ENCODE measurements around the gene FERMT3.

Gene FERMT3

DNA sequence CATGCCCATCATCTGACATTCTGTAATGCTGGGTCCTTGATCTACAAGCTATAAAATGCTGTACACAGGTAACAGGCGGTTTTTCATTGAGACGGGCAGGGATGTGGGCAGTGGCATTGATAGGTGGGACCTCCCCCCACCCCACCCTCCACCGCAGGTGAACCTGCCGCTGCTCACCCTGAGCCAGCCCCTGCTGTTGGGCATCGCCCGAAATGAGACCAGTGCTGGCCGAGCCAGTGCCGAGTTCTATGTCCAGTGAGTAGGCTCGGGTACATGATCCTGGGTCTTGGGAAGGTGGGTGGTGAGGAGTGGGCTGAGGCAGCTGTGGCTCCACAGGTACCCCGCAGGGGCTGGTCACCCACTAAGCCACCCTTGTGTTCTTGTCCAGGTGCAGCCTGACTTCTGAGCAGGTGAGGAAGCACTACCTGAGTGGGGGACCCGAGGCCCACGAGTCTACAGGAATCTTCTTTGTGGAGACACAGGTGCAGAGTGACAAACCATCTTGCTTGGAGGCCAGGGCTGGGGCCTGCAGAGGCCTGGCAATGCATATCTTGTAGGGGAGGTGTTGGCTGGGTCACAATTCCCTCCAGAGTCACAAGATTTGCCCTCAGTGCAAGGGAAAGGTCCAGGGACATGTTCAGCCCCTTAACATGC, 22.7 kb downstream of the FERMT3 start:
- TF ChIP-seq FOXP2 (optimal IDR thresholded peaks at IDR 0.05; ENCODE audit: borderline replicate concordance, extremely low read depth, extremely low read length, insufficient read depth) (no peak), SIN3A (IDR thresholded peaks at IDR 0.05; ENCODE audit: borderline replicate concordance, insufficient read depth, low read length) (no peak), POLR2AphosphoS5 (IDR thresholded peaks at IDR 0.05; ENCODE audit: low read depth, low read length) (no peak; the same call in 1 of the 2 replicates), TAF1 (IDR thresholded peaks at IDR 0.05; ENCODE audit: borderline replicate concordance, insufficient read depth, low read length) (no peak)
- TF ChIP-seq, protein P1, sequence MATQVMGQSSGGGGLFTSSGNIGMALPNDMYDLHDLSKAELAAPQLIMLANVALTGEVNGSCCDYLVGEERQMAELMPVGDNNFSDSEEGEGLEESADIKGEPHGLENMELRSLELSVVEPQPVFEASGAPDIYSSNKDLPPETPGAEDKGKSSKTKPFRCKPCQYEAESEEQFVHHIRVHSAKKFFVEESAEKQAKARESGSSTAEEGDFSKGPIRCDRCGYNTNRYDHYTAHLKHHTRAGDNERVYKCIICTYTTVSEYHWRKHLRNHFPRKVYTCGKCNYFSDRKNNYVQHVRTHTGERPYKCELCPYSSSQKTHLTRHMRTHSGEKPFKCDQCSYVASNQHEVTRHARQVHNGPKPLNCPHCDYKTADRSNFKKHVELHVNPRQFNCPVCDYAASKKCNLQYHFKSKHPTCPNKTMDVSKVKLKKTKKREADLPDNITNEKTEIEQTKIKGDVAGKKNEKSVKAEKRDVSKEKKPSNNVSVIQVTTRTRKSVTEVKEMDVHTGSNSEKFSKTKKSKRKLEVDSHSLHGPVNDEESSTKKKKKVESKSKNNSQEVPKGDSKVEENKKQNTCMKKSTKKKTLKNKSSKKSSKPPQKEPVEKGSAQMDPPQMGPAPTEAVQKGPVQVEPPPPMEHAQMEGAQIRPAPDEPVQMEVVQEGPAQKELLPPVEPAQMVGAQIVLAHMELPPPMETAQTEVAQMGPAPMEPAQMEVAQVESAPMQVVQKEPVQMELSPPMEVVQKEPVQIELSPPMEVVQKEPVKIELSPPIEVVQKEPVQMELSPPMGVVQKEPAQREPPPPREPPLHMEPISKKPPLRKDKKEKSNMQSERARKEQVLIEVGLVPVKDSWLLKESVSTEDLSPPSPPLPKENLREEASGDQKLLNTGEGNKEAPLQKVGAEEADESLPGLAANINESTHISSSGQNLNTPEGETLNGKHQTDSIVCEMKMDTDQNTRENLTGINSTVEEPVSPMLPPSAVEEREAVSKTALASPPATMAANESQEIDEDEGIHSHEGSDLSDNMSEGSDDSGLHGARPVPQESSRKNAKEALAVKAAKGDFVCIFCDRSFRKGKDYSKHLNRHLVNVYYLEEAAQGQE (IDR thresholded peaks at IDR 0.05; ENCODE audit: insufficient read depth in 1 of 2, low read depth in 2 of 2, low read length in 2 of 2) = no peak

DNA sequence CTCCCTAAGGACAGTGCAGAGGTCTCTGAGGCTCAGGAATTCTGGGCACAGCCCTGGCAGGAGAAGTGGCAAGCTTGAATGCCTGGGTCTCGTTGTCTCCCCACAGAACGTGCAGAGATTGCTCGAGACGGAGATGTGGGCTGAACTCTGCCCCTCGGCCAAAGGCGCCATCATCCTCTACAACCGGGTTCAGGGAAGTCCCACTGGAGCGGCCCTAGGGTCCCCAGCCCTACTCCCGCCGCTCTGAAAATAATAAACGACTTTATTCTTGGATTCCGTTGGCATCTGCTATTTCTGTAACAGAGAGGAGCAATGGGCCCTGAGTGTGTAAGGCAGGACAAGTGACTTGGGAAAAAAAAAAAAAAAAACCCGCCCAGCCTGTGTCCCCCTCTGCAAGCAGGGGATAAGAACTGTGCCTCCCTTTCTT, 23.2 kb downstream of the FERMT3 start:
- TF ChIP-seq SIN3A (IDR thresholded peaks at IDR 0.05; ENCODE audit: borderline replicate concordance, insufficient read depth, low read length) (no peak), FOXP2 (optimal IDR thresholded peaks at IDR 0.05; ENCODE audit: borderline replicate concordance, extremely low read depth, extremely low read length, insufficient read depth) (no peak), POLR2AphosphoS5 (IDR thresholded peaks at IDR 0.05; ENCODE audit: low read depth, low read length) (no peak), TAF1 (IDR thresholded peaks at IDR 0.05; ENCODE audit: borderline replicate concordance, insufficient read depth, low read length) (no peak)
- TF ChIP-seq, protein P1 (IDR thresholded peaks at IDR 0.05; ENCODE audit: insufficient read depth in 1 of 2, low read depth in 2 of 2, low read length in 2 of 2) = no peak

DNA sequence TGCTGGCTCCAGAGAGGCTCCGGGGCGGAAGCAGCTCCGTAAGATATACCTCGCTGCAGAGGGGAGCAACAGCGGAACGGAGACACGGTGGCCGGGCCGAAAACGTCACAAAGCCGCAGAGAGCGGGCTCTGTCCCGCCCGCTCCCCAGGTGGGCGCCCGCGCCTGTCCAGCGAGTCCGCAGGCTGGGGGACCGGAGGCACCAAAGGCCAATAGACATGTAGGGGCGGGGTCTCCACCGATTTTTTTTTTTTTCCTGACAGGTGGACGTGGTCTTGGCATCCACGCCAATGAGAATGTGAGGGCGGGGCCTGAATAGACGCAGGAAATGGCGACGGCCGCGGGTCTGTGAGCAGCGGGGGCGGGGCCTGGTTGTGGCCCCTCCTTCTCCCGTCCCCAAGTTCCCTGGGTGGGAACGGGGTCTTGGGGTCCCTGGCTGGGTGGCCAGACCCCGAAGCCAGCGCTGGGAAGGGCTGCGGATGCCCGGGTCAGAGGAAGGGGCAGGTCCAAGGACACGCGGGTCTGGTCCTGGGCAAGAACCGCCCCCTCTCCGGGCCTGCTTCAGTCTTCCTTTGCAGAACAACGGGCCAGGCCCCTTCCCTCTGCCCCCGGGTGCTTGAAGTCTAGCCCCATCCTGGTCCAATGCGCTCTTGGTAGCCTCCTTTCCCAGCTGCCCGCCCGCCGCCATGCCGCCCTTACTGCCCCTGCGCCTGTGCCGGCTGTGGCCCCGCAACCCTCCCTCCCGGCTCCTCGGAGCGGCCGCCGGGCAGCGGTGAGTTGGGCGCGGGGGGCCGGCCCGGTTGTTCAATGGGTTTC, 23.9 kb downstream of the FERMT3 start, which contains the start of gene DNAJC4:
Gene DNAJC4 (plus strand): TSS at position 378 of the 814 bp plus-strand sequence. CDS start 307 bp downstream, at position 685.
- no peak for TF ChIP-seq FOXP2 (optimal IDR thresholded peaks at IDR 0.05; ENCODE audit: borderline replicate concordance, extremely low read depth, extremely low read length, insufficient read depth)
- TF ChIP-seq, protein P1 (IDR thresholded peaks at IDR 0.05; ENCODE audit: insufficient read depth in 1 of 2, low read depth in 2 of 2, low read length in 2 of 2) = no peak
- peak; percentile 75 for TF ChIP-seq POLR2AphosphoS5 (IDR thresholded peaks at IDR 0.05; ENCODE audit: low read depth, low read length)
- no peak for TF ChIP-seq TAF1 (IDR thresholded peaks at IDR 0.05; ENCODE audit: borderline replicate concordance, insufficient read depth, low read length)

DNA sequence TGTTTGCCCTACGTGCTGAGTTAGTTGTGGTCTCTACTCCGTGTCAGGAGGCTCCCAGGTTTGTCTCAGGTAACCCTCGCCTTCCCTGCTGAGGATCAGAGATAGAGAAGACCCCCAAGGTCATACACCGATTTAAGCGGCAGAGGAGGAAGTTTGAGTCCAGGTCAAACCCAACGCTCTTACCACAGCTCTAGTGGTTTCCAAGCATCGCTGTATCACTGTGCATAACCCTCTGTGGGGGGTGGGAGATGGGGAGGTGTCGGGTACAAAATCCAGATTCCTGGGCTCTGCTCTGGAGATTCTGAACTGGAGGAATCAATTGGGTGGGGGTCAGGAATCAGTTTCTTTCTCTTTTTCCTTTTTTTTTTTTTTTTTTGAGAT, 24.5 kb downstream of the FERMT3 start:
- TF ChIP-seq POLR2AphosphoS5 (IDR thresholded peaks at IDR 0.05; ENCODE audit: low read depth, low read length) (no peak), TAF1 (IDR thresholded peaks at IDR 0.05; ENCODE audit: borderline replicate concordance, insufficient read depth, low read length) (no peak), SIN3A (IDR thresholded peaks at IDR 0.05; ENCODE audit: borderline replicate concordance, insufficient read depth, low read length) (no peak), FOXP2 (optimal IDR thresholded peaks at IDR 0.05; ENCODE audit: borderline replicate concordance, extremely low read depth, extremely low read length, insufficient read depth) (no peak)
- TF ChIP-seq, protein P1 (IDR thresholded peaks at IDR 0.05; ENCODE audit: insufficient read depth in 1 of 2, low read depth in 2 of 2, low read length in 2 of 2) = no peak
